ENCODE data around the gene SH3PXD2A.

The SH3PXD2A gene

DNA sequence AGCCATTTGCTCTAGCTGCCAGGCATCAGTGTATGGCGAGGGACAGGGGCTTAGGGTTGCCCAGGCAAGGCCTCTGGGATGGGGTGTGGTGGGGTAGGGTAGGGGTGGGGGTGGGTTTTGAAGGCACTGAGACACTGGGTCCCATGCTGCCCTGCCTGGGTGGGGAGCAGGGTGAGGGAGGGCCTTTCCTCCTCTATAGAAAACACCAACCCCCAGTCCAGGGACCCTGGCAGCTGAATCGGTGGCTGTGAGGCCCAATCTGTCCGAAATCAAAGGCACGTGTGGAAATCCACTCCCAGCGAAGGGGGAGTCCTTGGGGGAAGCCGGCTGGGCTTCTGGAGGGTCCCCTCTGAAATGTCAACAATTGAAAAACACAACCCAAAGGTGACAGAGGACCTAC is 255.5 kb downstream of the SH3PXD2A start:
- H3K4me3 ChIP-seq (ENCODE audit: low read length in 2 of 2) = no peak overlapping the region
- peaks cover 13% of the 10 kb centered on the region for H3K4me1 ChIP-seq (ENCODE audit: control insufficient read depth, insufficient read depth, low read length)
- no peaks in the 10 kb centered on the region for H3K27me3 ChIP-seq (ENCODE audit: control insufficient read depth in 1 of 2, insufficient read depth in 2 of 2, low read length in 2 of 2)
- no peak overlapping the region for H3K27ac ChIP-seq (ENCODE audit: low read length)
- peaks cover 14 to 26% of the 10 kb centered on the region in 2 donors for H3K36me3 ChIP-seq (ENCODE audit: control insufficient read depth in 2 of 2, insufficient read depth in 2 of 2, low read length in 2 of 2)
- no peaks in the 10 kb centered on the region for H3K9me3 ChIP-seq (ENCODE audit: control insufficient read depth in 2 of 2, low read length in 2 of 2)
- H3K9ac ChIP-seq (ENCODE audit: low read length in 2 of 2) = no peak overlapping the region

- H3K27ac ChIP-seq (ENCODE audit: low read length) = no peak overlapping the region
These were observed 256.2 kb downstream of the SH3PXD2A start for GRCh38 chr10:103599211-103599610.

DNA sequence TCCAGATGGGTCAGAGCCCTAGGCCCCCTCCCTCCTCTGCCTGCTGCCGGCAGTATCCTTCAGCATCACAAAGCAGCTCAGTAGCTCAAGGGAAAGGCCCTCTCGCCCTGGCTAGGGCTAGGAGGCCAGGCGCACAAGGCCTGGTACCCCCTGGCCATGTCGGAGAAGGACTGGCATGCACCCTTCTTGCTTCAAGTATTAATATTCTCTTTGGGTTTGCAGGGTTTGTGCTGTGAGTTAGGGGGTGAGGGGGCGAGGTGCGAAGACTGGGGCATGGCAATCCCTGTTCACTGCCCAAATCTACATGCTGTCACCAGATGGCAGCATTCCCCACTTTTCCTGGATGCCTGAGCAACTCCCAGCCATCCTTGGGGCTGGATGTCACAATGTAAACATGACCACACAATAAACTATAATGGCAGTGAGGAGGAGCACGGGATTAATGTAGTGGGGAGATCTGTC is 256.7 kb downstream of the SH3PXD2A start:
- no peak overlapping the region for H3K27ac ChIP-seq (ENCODE audit: low read length)
- H3K9ac ChIP-seq (ENCODE audit: low read length in 2 of 2) = no peak overlapping the region
- no peaks in the 10 kb centered on the region for H3K9me3 ChIP-seq (ENCODE audit: control insufficient read depth in 2 of 2, low read length in 2 of 2)
- peaks cover 10 to 17% of the 10 kb centered on the region in 2 donors for H3K36me3 ChIP-seq (ENCODE audit: control insufficient read depth in 2 of 2, insufficient read depth in 2 of 2, low read length in 2 of 2)
- peaks cover 13% of the 10 kb centered on the region for H3K4me1 ChIP-seq (ENCODE audit: control insufficient read depth, insufficient read depth, low read length)
- H3K27me3 ChIP-seq (ENCODE audit: control insufficient read depth in 1 of 2, insufficient read depth in 2 of 2, low read length in 2 of 2) = no peaks in the 10 kb centered on the region
- H3K4me3 ChIP-seq (ENCODE audit: low read length in 2 of 2) = no peak overlapping the region

More at GRCh38 chr10:103599211-103599610, 256.2 kb downstream of the SH3PXD2A start:
- Histone ChIP-seq H3K9me3 (ENCODE audit: control insufficient read depth in 2 of 2, low read length in 2 of 2) (no peaks in the 10 kb centered on the region), H3K4me3 (ENCODE audit: low read length in 2 of 2) (no peak overlapping the region), H3K36me3 (ENCODE audit: control insufficient read depth in 2 of 2, insufficient read depth in 2 of 2, low read length in 2 of 2) (peaks cover 10 to 21% of the 10 kb centered on the region in 2 donors), H3K4me1 (ENCODE audit: control insufficient read depth, insufficient read depth, low read length) (peaks cover 13% of the 10 kb centered on the region), H3K9ac (ENCODE audit: low read length in 2 of 2) (no peak overlapping the region), H3K27me3 (ENCODE audit: control insufficient read depth in 1 of 2, insufficient read depth in 2 of 2, low read length in 2 of 2) (no peaks in the 10 kb centered on the region)

DNA sequence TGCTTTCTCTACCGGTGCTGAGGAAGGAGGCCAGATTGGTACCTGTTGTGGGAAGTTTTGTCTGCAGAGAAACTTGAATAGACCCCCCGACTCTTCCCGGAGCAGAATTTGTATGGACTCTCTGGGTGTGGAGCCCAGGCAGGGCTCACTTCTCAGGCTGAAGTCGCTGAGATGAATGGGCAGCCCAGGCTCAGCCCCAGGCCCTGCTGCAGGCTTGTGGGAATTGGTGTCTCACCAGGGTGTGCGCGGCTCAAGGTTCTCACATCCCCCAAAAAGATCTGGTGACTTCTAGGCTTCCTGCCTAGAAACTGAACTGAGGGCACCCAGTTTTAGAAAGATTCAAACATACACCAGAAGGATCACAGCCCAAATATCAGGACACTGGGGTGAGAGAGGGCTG is 258.4 kb downstream of the SH3PXD2A start:
- Histone ChIP-seq H3K4me3 (ENCODE audit: low read length in 2 of 2) (no peak overlapping the region), H3K9ac (ENCODE audit: low read length in 2 of 2) (no peak overlapping the region), H3K27ac (ENCODE audit: low read length) (no peak overlapping the region), H3K36me3 (ENCODE audit: control insufficient read depth in 2 of 2, insufficient read depth in 2 of 2, low read length in 2 of 2) (peaks cover 3 to 6% of the 10 kb centered on the region in 2 donors), H3K4me1 (ENCODE audit: control insufficient read depth, insufficient read depth, low read length) (peaks cover 13% of the 10 kb centered on the region), H3K9me3 (ENCODE audit: control insufficient read depth in 2 of 2, low read length in 2 of 2) (no peaks in the 10 kb centered on the region), H3K27me3 (ENCODE audit: control insufficient read depth in 1 of 2, insufficient read depth in 2 of 2, low read length in 2 of 2) (no peaks in the 10 kb centered on the region)

DNA sequence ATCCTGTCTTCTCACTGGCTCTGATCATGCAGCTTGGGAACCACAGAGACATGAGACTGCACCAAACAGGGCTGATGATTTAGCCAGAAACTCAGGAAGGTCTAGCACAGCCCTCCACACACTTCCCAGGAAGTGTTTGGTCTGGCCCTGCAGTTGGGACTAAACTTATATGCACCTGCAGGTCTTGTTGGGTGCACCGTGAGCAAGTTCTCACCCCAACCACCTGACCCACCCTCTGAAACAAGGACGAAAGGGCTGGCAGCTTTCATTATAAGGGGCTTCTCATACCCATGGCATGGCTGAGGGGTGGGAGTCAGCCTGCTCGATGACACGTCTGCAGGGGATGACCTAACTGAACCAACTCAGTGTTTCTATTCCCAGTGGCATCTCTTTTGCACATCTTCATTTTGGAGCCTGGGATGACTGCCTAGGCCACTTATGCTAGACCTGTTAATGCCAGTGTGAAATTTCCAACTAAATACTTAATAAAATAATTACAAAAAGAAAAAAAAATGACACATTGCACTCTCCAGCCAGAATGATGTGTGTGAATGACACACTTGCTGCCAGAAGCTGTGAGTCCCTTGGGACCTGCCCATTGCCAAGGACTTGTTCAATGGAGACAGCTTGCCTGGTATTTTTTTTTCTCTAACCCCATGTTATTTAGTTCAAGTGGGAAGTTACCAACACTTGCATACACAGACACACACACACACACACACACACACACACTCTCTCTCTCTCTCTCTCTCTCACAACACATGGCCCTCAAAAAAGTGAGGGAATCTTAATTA is 259.2 kb downstream of the SH3PXD2A start:
- no peak overlapping the region for H3K27ac ChIP-seq (ENCODE audit: low read length)
- H3K9ac ChIP-seq (ENCODE audit: low read length in 2 of 2) = no peak overlapping the region
- H3K27me3 ChIP-seq (ENCODE audit: control insufficient read depth in 1 of 2, insufficient read depth in 2 of 2, low read length in 2 of 2) = no peaks in the 10 kb centered on the region
- no peak overlapping the region for H3K4me3 ChIP-seq (ENCODE audit: low read length in 2 of 2)
- H3K9me3 ChIP-seq (ENCODE audit: control insufficient read depth in 2 of 2, low read length in 2 of 2) = no peaks in the 10 kb centered on the region
- peaks cover 2% of the 10 kb centered on the region in 2 donors for H3K36me3 ChIP-seq (ENCODE audit: control insufficient read depth in 2 of 2, insufficient read depth in 2 of 2, low read length in 2 of 2)
- H3K4me1 ChIP-seq (ENCODE audit: control insufficient read depth, insufficient read depth, low read length) = peaks cover 11% of the 10 kb centered on the region

DNA sequence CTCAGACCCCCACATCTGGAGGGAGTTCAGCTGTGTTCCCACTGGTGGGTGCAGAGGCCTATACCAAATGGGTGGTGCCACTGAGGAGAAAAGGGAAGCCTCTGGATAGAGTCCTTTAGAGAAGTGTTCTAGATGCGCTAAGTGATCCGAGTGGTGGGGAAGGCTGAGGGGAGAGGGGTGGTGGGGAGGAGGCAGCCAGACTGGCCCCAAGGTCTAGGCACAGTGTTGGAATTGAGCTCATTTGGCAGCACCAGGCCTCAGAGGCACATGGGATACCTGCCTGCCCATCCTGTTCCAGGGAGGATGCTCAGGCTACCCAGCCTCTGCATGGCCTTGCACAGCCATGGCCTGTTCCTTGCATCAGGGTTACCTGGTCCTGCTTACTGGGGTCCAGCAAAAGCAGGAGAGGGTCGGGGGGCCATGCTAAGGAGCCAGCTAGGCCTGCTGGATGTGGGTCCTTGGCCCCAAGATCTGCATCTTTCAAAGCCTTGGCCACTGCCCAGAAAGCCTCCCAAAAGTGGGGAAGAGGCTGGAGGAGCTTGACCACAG is 262.3 kb downstream of the SH3PXD2A start:
- Histone ChIP-seq H3K27ac (ENCODE audit: low read length) (no peak overlapping the region), H3K36me3 (ENCODE audit: control insufficient read depth in 2 of 2, insufficient read depth in 2 of 2, low read length in 2 of 2) (peaks cover 0 to 4% of the 10 kb centered on the region in 2 donors), H3K9me3 (ENCODE audit: control insufficient read depth in 2 of 2, low read length in 2 of 2) (no peaks in the 10 kb centered on the region), H3K4me3 (ENCODE audit: low read length in 2 of 2) (no peak overlapping the region), H3K9ac (ENCODE audit: low read length in 2 of 2) (no peak overlapping the region), H3K4me1 (ENCODE audit: control insufficient read depth, insufficient read depth, low read length) (peaks cover 4% of the 10 kb centered on the region), H3K27me3 (ENCODE audit: control insufficient read depth in 1 of 2, insufficient read depth in 2 of 2, low read length in 2 of 2) (no peaks in the 10 kb centered on the region)

GRCh38 chr10:103592186-103593021 is 263.0 kb downstream of the SH3PXD2A start:
- H3K27ac ChIP-seq (ENCODE audit: low read length) = no peak overlapping the region
- peaks cover 4% of the 10 kb centered on the region for H3K4me1 ChIP-seq (ENCODE audit: control insufficient read depth, insufficient read depth, low read length)
- peaks cover 0 to 4% of the 10 kb centered on the region in 2 donors for H3K36me3 ChIP-seq (ENCODE audit: control insufficient read depth in 2 of 2, insufficient read depth in 2 of 2, low read length in 2 of 2)
- no peak overlapping the region for H3K9ac ChIP-seq (ENCODE audit: low read length in 2 of 2)
- H3K9me3 ChIP-seq (ENCODE audit: control insufficient read depth in 2 of 2, low read length in 2 of 2) = no peaks in the 10 kb centered on the region
- H3K4me3 ChIP-seq (ENCODE audit: low read length in 2 of 2) = no peak overlapping the region
- H3K27me3 ChIP-seq (ENCODE audit: control insufficient read depth in 1 of 2, insufficient read depth in 2 of 2, low read length in 2 of 2) = no peaks in the 10 kb centered on the region

DNA sequence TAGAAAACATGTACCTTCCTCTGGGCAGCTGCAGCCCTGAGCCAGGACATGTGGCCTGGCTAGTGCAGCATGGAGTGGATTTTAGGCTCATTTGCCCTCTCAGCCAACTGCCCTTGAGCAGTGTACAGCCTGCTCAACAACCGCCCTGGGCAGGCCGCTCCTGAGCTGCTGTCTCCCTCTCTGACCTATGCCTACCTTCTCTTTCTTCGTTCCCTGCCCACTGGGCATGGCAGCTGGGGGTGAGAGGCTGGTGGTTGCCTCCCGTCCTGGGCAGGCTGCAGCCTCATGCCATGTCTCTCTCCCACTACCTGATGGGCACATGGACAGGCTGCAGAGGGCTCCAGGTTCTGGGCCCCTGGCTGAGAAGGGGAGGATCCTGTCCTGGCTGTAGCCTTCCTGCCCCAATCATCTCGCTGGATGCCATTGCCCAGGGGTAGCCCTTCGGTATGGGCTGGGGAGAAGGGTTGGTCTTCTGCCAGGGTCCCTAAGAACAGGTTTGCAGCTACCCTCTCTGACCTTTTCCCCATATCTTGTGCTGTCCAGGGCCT is 264.6 kb downstream of the SH3PXD2A start:
- Histone ChIP-seq H3K9ac (ENCODE audit: low read length in 2 of 2) (no peak overlapping the region), H3K27ac (ENCODE audit: low read length) (no peak overlapping the region), H3K9me3 (ENCODE audit: control insufficient read depth in 2 of 2, low read length in 2 of 2) (no peaks in the 10 kb centered on the region), H3K27me3 (ENCODE audit: control insufficient read depth in 1 of 2, insufficient read depth in 2 of 2, low read length in 2 of 2) (no peaks in the 10 kb centered on the region), H3K36me3 (ENCODE audit: control insufficient read depth in 2 of 2, insufficient read depth in 2 of 2, low read length in 2 of 2) (peaks cover 0 to 4% of the 10 kb centered on the region in 2 donors), H3K4me3 (ENCODE audit: low read length in 2 of 2) (no peak overlapping the region), H3K4me1 (ENCODE audit: control insufficient read depth, insufficient read depth, low read length) (no peaks in the 10 kb centered on the region)

DNA sequence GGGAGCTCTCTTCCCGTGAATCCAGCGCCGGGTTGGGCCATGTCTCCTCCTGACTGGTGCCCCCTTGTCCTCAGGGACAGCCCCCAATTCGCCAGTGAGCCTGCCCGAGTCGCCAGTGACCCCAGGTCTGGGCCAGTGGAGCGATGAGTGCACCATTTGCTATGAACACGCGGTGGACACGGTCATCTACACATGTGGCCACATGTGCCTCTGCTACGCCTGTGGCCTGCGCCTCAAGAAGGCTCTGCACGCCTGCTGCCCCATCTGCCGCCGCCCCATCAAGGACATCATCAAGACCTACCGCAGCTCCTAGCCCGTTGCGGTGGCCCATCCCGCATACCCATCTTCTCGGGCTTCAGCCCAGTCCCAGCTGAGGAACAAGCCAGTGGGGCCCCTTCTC is 265.3 kb downstream of the SH3PXD2A start:
- H3K4me3 ChIP-seq (ENCODE audit: low read length in 2 of 2) = no peak overlapping the region
- no peak overlapping the region for H3K9ac ChIP-seq (ENCODE audit: low read length in 2 of 2)
- peaks cover 0 to 4% of the 10 kb centered on the region in 2 donors for H3K36me3 ChIP-seq (ENCODE audit: control insufficient read depth in 2 of 2, insufficient read depth in 2 of 2, low read length in 2 of 2)
- H3K27me3 ChIP-seq (ENCODE audit: control insufficient read depth in 1 of 2, insufficient read depth in 2 of 2, low read length in 2 of 2) = peaks cover 0 to under 1% of the 10 kb centered on the region in 2 donors
- no peaks in the 10 kb centered on the region for H3K4me1 ChIP-seq (ENCODE audit: control insufficient read depth, insufficient read depth, low read length)
- no peak overlapping the region for H3K27ac ChIP-seq (ENCODE audit: low read length)
- no peaks in the 10 kb centered on the region for H3K9me3 ChIP-seq (ENCODE audit: control insufficient read depth in 2 of 2, low read length in 2 of 2)

GRCh38 chr10:103589074-103589630 is 266.2 kb downstream of the SH3PXD2A start:
- Histone ChIP-seq H3K27me3 (ENCODE audit: control insufficient read depth in 1 of 2, insufficient read depth in 2 of 2, low read length in 2 of 2) (peaks cover under 1 to 10% of the 10 kb centered on the region in 2 donors), H3K27ac (ENCODE audit: low read length) (no peak overlapping the region)

More at GRCh38 chr10:103589074-103589630, 266.2 kb downstream of the SH3PXD2A start:
- H3K4me1 ChIP-seq (ENCODE audit: control insufficient read depth, insufficient read depth, low read length) = peaks cover 6% of the 10 kb centered on the region
- no peaks in the 10 kb centered on the region for H3K9me3 ChIP-seq (ENCODE audit: control insufficient read depth in 2 of 2, low read length in 2 of 2)
- H3K36me3 ChIP-seq (ENCODE audit: control insufficient read depth in 2 of 2, insufficient read depth in 2 of 2, low read length in 2 of 2) = peaks cover 0 to 4% of the 10 kb centered on the region in 2 donors
- no peak overlapping the region for H3K9ac ChIP-seq (ENCODE audit: low read length in 2 of 2)
- no peak overlapping the region for H3K4me3 ChIP-seq (ENCODE audit: low read length in 2 of 2)
